GM12892 (cell line): Measurements from ENCODE around the gene SLC16A8.

ENCODE experiments used
- DNase-seq: peaks from one replicate; pipeline ENCODE4 v3.0.0; 2011; ENCODE audit not compliant: insufficient read length
- FAIRE-seq: peaks from 2 replicates; lab custom pipeline; 2011; peaks lifted over from hg19 to GRCh38; lab: Jason Lieb, UNC
- POLR2A ChIP-seq: IDR thresholded peaks from 2 replicates; pipeline ENCODE4 v1.6.1; 2011; ENCODE audit warnings: low read depth, low read length, control low read depth
- POLR2AphosphoS5 ChIP-seq: IDR thresholded peaks from 2 replicates; pipeline ENCODE4 v1.6.1; 2011; ENCODE audit warnings: low read depth, low read length, control low read depth
- TAF1 ChIP-seq: IDR thresholded peaks from 2 replicates; pipeline ENCODE4 v1.6.1; 2011; ENCODE audit warnings: low read depth, mild to moderate bottlenecking, control low read depth, low read length, borderline replicate concordance

SLC16A8 gene

GRCh38 chr22:38088629-38089473 lies 4.9 kb upstream of the SLC16A8 start:
- FAIRE-seq (no peak), DNase-seq (no peak)
- no peak for TF ChIP-seq POLR2AphosphoS5
- TF ChIP-seq POLR2A: no peak
- no peak for TF ChIP-seq TAF1

GRCh38 chr22:38087855-38088254 lies 3.9 kb upstream of the SLC16A8 start:
- DNase-seq (no peak), FAIRE-seq (no peak)
- TF ChIP-seq POLR2A (no peak), TAF1 (no peak), POLR2AphosphoS5 (no peak)

GRCh38 chr22:38086942-38087341 lies 3.0 kb upstream of the SLC16A8 start:
- FAIRE-seq (no peak), DNase-seq (no peak)
- TF ChIP-seq TAF1: no peak
- TF ChIP-seq POLR2A: no peak
- no peak for TF ChIP-seq POLR2AphosphoS5

- no peak for FAIRE-seq
Measured at GRCh38 chr22:38086001-38086845, 2.2 kb upstream of the SLC16A8 start.

GRCh38 chr22:38085501-38085900 lies 1.5 kb upstream of the SLC16A8 start:
- FAIRE-seq: no peak
- TF ChIP-seq POLR2AphosphoS5 (no peak), TAF1 (no peak), POLR2A (no peak)
- no peak for DNase-seq

More at GRCh38 chr22:38086001-38086845, 2.2 kb upstream of the SLC16A8 start:
- TF ChIP-seq POLR2AphosphoS5 (no peak), POLR2A (no peak), TAF1 (no peak)
- no peak for DNase-seq

- no peak for TF ChIP-seq POLR2A
- TF ChIP-seq POLR2AphosphoS5: no peak
- TF ChIP-seq TAF1: no peak
- DNase-seq (no peak), FAIRE-seq (no peak)
Measured at GRCh38 chr22:38085056-38085455, 1.1 kb upstream of the SLC16A8 start.

GRCh38 chr22:38082986-38083710 lies 836 bp downstream of the SLC16A8 start:
- FAIRE-seq (no peak), DNase-seq (no peak)
- TF ChIP-seq POLR2A (no peak), POLR2AphosphoS5 (no peak), TAF1 (no peak)

- DNase-seq (no peak), FAIRE-seq (peak; percentile 21)
- TF ChIP-seq TAF1: no peak
- TF ChIP-seq POLR2A: no peak
- no peak for TF ChIP-seq POLR2AphosphoS5
Measured at GRCh38 chr22:38081941-38082828, 1.8 kb downstream of the SLC16A8 start.

- FAIRE-seq (no peak), DNase-seq (no peak)
- TF ChIP-seq POLR2A: no peak
- TF ChIP-seq TAF1: no peak
- TF ChIP-seq POLR2AphosphoS5: no peak
Measured at GRCh38 chr22:38081636-38081940, 2.4 kb downstream of the SLC16A8 start.
